ENCODE measurements around the gene CISD3. TPM values are rescaled to one million over a fixed set of nuclear protein-coding genes. Genes with fewer than 3 reads are reported as not detected.

CISD3 gene
- total RNA-seq, 1 donor from 2014 or later, result 75.9 TPM

DNA sequence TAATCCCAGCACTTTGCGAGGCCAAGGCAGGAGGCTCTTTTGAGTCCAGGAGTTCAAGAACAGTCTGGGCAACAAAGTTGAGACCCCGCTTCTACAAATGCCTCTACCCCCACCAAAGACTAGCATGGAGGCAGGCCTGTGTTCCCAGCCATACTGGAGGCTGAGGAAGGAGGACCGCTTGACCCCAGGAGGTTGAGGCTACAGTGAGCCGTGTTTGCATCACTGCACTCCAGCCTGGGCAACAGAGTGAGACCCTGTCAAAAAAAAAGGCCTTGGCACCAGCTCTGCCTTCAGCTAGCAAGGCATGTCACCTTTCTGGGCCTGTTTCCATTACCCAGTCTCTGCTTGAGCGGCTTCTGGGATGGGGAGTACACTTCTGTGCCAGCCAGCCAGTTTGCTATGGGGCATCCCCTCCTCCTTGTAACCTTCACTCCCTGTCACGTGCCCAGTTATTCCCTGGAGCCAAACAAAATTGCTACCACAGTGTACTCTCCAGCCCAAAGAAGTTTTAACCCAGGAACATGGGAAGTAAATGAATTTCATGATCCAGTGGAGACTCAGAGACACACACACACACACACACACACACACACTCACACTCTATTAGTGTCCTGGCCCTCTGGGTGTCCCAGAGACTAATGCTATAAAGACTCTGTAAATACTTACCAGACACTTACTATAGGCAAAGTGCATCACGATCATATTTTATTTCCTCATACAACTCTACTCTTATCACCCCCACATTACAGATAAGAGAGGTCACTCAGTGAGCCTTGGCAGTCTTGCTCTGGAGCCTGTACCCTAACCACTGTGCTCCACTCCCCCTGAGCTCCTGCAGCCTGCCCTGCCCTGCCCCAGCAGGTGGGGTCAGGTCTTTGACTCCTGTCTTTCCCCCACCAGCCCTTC is 2.5 kb downstream of the CISD3 start:
- H3K36me3 ChIP-seq, result peaks cover 48% of the 10 kb centered on the region
- peak overlapping the region; percentile 97 for H3K27ac ChIP-seq (replicated peaks)
- H3K27me3 ChIP-seq (ENCODE audit: low read depth), result no peaks in the 10 kb centered on the region
- intact Hi-C loops (cut with micrococcal nuclease), result no loop called here
- H3K9me3 ChIP-seq (replicated peaks), result no peaks in the 10 kb centered on the region
- no peak for DNase-seq
- TF ChIP-seq, protein P1, sequence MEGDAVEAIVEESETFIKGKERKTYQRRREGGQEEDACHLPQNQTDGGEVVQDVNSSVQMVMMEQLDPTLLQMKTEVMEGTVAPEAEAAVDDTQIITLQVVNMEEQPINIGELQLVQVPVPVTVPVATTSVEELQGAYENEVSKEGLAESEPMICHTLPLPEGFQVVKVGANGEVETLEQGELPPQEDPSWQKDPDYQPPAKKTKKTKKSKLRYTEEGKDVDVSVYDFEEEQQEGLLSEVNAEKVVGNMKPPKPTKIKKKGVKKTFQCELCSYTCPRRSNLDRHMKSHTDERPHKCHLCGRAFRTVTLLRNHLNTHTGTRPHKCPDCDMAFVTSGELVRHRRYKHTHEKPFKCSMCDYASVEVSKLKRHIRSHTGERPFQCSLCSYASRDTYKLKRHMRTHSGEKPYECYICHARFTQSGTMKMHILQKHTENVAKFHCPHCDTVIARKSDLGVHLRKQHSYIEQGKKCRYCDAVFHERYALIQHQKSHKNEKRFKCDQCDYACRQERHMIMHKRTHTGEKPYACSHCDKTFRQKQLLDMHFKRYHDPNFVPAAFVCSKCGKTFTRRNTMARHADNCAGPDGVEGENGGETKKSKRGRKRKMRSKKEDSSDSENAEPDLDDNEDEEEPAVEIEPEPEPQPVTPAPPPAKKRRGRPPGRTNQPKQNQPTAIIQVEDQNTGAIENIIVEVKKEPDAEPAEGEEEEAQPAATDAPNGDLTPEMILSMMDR (IDR thresholded peaks at IDR 0.05; ENCODE audit: borderline replicate concordance), result no peak
- H3K4me1 ChIP-seq, result peaks cover 76% of the 10 kb centered on the region
- no peak overlapping the region for H3K4me3 ChIP-seq

- H3K4me1 ChIP-seq, result peaks cover 75% of the 10 kb centered on the region
- no peak overlapping the region for H3K4me3 ChIP-seq
- peak overlapping the region; percentile 97 for H3K27ac ChIP-seq (replicated peaks)
- no peaks in the 10 kb centered on the region for H3K9me3 ChIP-seq (replicated peaks)
- intact Hi-C loops (cut with micrococcal nuclease), result no loop called here
- no peaks in the 10 kb centered on the region for H3K27me3 ChIP-seq (ENCODE audit: low read depth)
- DNase-seq, result no peak
- H3K36me3 ChIP-seq, result peaks cover 56% of the 10 kb centered on the region
- TF ChIP-seq, protein P1 (IDR thresholded peaks at IDR 0.05; ENCODE audit: borderline replicate concordance), result no peak
Observed at GRCh38 chr17:38733282-38733981, 3.3 kb downstream of the CISD3 start.

GRCh38 chr17:38733982-38734973 is 4.1 kb downstream of the CISD3 start:
- peaks cover 65% of the 10 kb centered on the region for H3K36me3 ChIP-seq
- H3K27ac ChIP-seq (replicated peaks), result peak overlapping the region; percentile 97
- H3K9me3 ChIP-seq (replicated peaks), result no peaks in the 10 kb centered on the region
- TF ChIP-seq, protein P1 (IDR thresholded peaks at IDR 0.05; ENCODE audit: borderline replicate concordance), result no peak
- H3K4me1 ChIP-seq, result peaks cover 67% of the 10 kb centered on the region
- H3K27me3 ChIP-seq (ENCODE audit: low read depth), result no peaks in the 10 kb centered on the region
- H3K4me3 ChIP-seq, result no peak overlapping the region
- no peak for DNase-seq
- intact Hi-C loops (cut with micrococcal nuclease), result no loop called here

DNA sequence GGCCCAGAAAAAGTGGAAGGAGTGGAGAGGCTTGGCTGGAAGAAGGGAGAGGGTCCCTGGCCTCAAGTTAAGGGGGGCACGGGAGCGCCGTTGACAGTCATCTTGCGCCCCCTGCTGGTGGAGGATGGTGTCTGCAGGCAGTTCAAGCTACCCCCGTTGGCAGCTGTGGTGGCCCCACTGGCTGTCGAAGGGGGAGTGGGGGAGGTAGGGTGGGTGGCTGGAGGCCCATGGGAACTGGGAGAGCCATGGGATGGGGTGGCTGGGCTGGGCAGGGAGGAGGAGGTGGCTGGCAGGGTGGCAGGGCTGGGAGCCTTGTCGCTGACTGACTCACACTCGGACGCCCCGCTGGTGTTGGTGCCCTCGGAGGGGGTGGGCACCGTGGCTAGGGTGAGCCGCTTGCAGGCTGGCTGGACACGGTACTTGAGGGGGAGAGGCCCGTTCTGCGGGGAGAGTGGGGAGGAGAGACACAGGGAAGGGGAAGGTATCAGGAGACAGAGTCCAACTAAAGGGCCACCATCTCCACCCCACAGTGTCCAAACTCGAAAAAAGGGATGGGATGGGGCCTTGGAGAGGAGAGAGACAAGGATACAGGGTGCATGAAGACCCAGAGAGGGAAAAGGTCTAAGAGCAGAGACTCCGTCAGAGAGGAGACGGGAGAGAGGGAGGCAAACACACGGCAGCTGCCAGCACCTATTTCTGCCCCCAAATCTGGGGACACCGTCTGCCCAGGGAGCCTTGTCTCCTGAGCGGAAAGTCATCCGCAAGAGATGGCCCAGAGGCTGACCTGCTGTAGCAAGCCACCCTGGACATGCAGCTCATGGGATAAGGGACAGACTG is 5.2 kb downstream of the CISD3 start:
- DNase-seq, result peak; percentile 68
- H3K4me1 ChIP-seq, result peaks cover 63% of the 10 kb centered on the region
- H3K27me3 ChIP-seq (ENCODE audit: low read depth), result no peaks in the 10 kb centered on the region
- intact Hi-C loops (cut with micrococcal nuclease), result loop anchor here (5.0 kb wide), 1 partner anchor 58 kb away; no protein-coding TSS in a partner anchor
- no peak overlapping the region for H3K4me3 ChIP-seq
- H3K9me3 ChIP-seq (replicated peaks), result no peaks in the 10 kb centered on the region
- H3K27ac ChIP-seq (replicated peaks), result peak overlapping the region; percentile 97
- TF ChIP-seq, protein P1 (IDR thresholded peaks at IDR 0.05; ENCODE audit: borderline replicate concordance), result peak; percentile 89
- H3K36me3 ChIP-seq, result peaks cover 73% of the 10 kb centered on the region
